Neural cell (in vitro differentiated cells): ENCODE results near the gene NGFR. TPM values are rescaled to one million over a fixed set of nuclear protein-coding genes. Genes with fewer than 3 reads are reported as not detected.

Experiments
- H2AFZ ChIP-seq: fragments of 200-600, 300-800 bp; sonication (generic), shearing (Covaris generic); 2 replicates; pipeline ENCODE4 v1.6.0; 2014; ENCODE audit warnings: low read depth, mild to moderate bottlenecking, antibody characterized with exemption, low read length, moderate library complexity
- H3F3A ChIP-seq: fragments of 200-600 bp; shearing (Covaris generic); 2 replicates; pipeline ENCODE4 v1.6.1; 2016; ENCODE audit warnings: mild to moderate bottlenecking, moderate library complexity, mixed read lengths, antibody characterized with exemption, low read length; ENCODE audit not compliant: insufficient read depth, poor library complexity, severe bottlenecking
- H3K27ac ChIP-seq: fragments of 200-600, 300-800 bp; sonication (generic), shearing (Covaris generic); 2 replicates; pipeline ENCODE4 v1.5.1; 2014; ENCODE audit warnings: mild to moderate bottlenecking, low read length, moderate library complexity
- H3K27me3 ChIP-seq: fragments of 300-800, 200-600 bp; sonication (generic), shearing (Covaris generic); 2 replicates; pipeline ENCODE4 v1.6.0; 2014; ENCODE audit warnings: mild to moderate bottlenecking, low read depth, low read length, moderate library complexity; ENCODE audit not compliant: insufficient read depth
- H3K36me3 ChIP-seq: fragments of 300-800, 200-600 bp; sonication (generic), shearing (Covaris generic); 2 replicates; pipeline ENCODE4 v1.5.1; 2014; ENCODE audit warnings: mild to moderate bottlenecking, antibody characterized with exemption, low read length, moderate library complexity; ENCODE audit not compliant: insufficient read depth
- H3K4me2 ChIP-seq: fragments of 300-800, 200-600 bp; sonication (generic), shearing (Covaris generic); 2 replicates; pipeline ENCODE4 v1.6.0; 2014; ENCODE audit warnings: mild to moderate bottlenecking, low read length
- H3K4me3 ChIP-seq: fragments of 300-800, 200-600 bp; sonication (generic), shearing (Covaris generic); 2 replicates; pipeline ENCODE4 v1.5.1; 2014; ENCODE audit warnings: mild to moderate bottlenecking, low read length, moderate library complexity
- H3K79me2 ChIP-seq: fragments of 200-600 bp; shearing (Covaris generic); replicated peaks from 2 replicates; pipeline ENCODE4 v1.6.0; 2014; ENCODE audit warnings: mild to moderate bottlenecking, low read length, moderate library complexity; ENCODE audit not compliant: insufficient read depth
- H3K9ac ChIP-seq: fragments of 300-800, 200-600 bp; sonication (generic), shearing (Covaris generic); 2 replicates; pipeline ENCODE4 v1.6.1; 2016; ENCODE audit warnings: mild to moderate bottlenecking, low read length, mixed read lengths
- H3K9me2 ChIP-seq: fragments of 200-600 bp; shearing (Covaris generic); 2 replicates; pipeline ENCODE4 v1.6.1; 2016; ENCODE audit warnings: mild to moderate bottlenecking, low read length, mixed read lengths; ENCODE audit not compliant: insufficient read depth
- H3K9me3 ChIP-seq: fragments of 200-600, 300-800 bp; sonication (generic), shearing (Covaris generic); 2 replicates; pipeline ENCODE4 v1.6.1; 2016; ENCODE audit warnings: mild to moderate bottlenecking, mixed run types, low read length, moderate library complexity, mixed read lengths
- H4K20me1 ChIP-seq: fragments of 200-600 bp; shearing (Covaris generic); 2 replicates; pipeline ENCODE4 v1.6.1; 2016; ENCODE audit warnings: mild to moderate bottlenecking, mixed run types; ENCODE audit not compliant: insufficient read depth
- CTCF ChIP-seq: fragments of 450-650 bp; IDR thresholded peaks from 2 replicates; pipeline ENCODE4 v1.5.1; 2014; ENCODE audit warnings: antibody characterized with exemption, mild to moderate bottlenecking, moderate library complexity; ENCODE audit not compliant: poor library complexity, severe bottlenecking
- EP300 ChIP-seq: fragments of 450-650 bp; conservative IDR thresholded peaks from 2 replicates; pipeline ENCODE4 v1.6.1; 2014; ENCODE audit warnings: antibody characterized with exemption, mild to moderate bottlenecking, moderate library complexity; ENCODE audit not compliant: poor library complexity, severe bottlenecking
- MXI1 ChIP-seq: fragments of 450-650 bp; conservative IDR thresholded peaks from 2 replicates; pipeline ENCODE4 v1.6.1; 2014; ENCODE audit warnings: antibody characterized with exemption, mild to moderate bottlenecking; ENCODE audit not compliant: poor library complexity, severe bottlenecking
- POLR2AphosphoS5 ChIP-seq: IDR thresholded peaks from 2 replicates; pipeline ENCODE4 v1.6.1; 2012
- RAD21 ChIP-seq: fragments of 450-650 bp; conservative IDR thresholded peaks from 2 replicates; pipeline ENCODE4 v1.6.1; 2014; ENCODE audit warnings: antibody characterized with exemption, mild to moderate bottlenecking, moderate library complexity
- REST ChIP-seq: IDR thresholded peaks from 2 replicates; pipeline ENCODE4 v1.6.1; 2012; ENCODE audit warnings: borderline replicate concordance
- SMC3 ChIP-seq: fragments of 450-650 bp; conservative IDR thresholded peaks from 2 replicates; pipeline ENCODE4 v1.6.1; 2014; ENCODE audit warnings: antibody characterized with exemption, mild to moderate bottlenecking, moderate library complexity; ENCODE audit not compliant: poor library complexity
- polyA plus RNA-seq: library from polyadenylated mRNA; depleted of rRNA; stranded (reverse); fragments of >200 nt; gene quantifications from 2 replicates; pipeline ENCODE4 v1.2.3, GENCODE V29; 2014
- small RNA-seq, 3 experiments: library from RNA; depleted of rRNA; stranded (forward); fragments of <200 nt; gene quantifications; one replicate each; pipeline ENCODE3, GENCODE V24; 2012

The NGFR gene
- polyA plus RNA-seq, 1 donor from 2014 or later: 3.6 TPM

- Histone ChIP-seq H3K4me3 (no peak overlapping the region), H3K9me2 (no peaks in the 10 kb centered on the region), H3K36me3 (no peaks in the 10 kb centered on the region), H3F3A (no peaks in the 10 kb centered on the region), H3K4me2 (no peak overlapping the region), H4K20me1 (no peaks in the 10 kb centered on the region), H3K27me3 (no peaks in the 10 kb centered on the region), H3K79me2 (no peaks in the 10 kb centered on the region), H3K9ac (no peak overlapping the region), H3K9me3 (no peaks in the 10 kb centered on the region), H3K27ac (no peak overlapping the region), H2AFZ (no peak overlapping the region)
- TF ChIP-seq POLR2AphosphoS5 (no peak), RAD21 (peak; percentile 69), MXI1 (no peak), CTCF (peak; percentile 75), EP300 (no peak), SMC3 (peak; percentile 62), REST (no peak)
Observed at GRCh38 chr17:49557312-49558024, 62.4 kb downstream of the NGFR start.

Small RNAs within 50 kb of the gene (small RNA-seq; reads per million reads assigned to genes)
- gene MIR6165: 0 reads per million in 3 experiments

Other genes with a start within 250 kb of the NGFR start
- gene ZNF652, start 133.0 kb upstream of the NGFR start, polyA plus RNA-seq: 16.8 and 26.7 TPM in 2 replicates
- gene PHB1, start 80.4 kb upstream of the NGFR start, polyA plus RNA-seq: 87.8 and 99.0 TPM in 2 replicates
- gene NXPH3, start 80.6 kb downstream of the NGFR start, polyA plus RNA-seq: 2.4 TPM in 2 replicates
- gene SPOP, start 182.8 kb downstream of the NGFR start, polyA plus RNA-seq: 71.9 and 80.9 TPM in 2 replicates
- 120 and 124 TPM in 2 replicates for gene SLC35B1, start 212.7 kb downstream of the NGFR start, polyA plus RNA-seq